ENCODE measurements around the gene WIPF1. TPM values are rescaled to one million over a fixed set of nuclear protein-coding genes. Genes with fewer than 3 reads are reported as not detected.
A peak's percentile ranks its signal among the peaks of the same experiment; 100 is the strongest.

The WIPF1 gene
- total RNA-seq, 1 donor, result 20.5 TPM

- no peak overlapping the region for H3K4me3 ChIP-seq (ENCODE audit: low read depth, low read length)
- TF ChIP-seq, protein P1, sequence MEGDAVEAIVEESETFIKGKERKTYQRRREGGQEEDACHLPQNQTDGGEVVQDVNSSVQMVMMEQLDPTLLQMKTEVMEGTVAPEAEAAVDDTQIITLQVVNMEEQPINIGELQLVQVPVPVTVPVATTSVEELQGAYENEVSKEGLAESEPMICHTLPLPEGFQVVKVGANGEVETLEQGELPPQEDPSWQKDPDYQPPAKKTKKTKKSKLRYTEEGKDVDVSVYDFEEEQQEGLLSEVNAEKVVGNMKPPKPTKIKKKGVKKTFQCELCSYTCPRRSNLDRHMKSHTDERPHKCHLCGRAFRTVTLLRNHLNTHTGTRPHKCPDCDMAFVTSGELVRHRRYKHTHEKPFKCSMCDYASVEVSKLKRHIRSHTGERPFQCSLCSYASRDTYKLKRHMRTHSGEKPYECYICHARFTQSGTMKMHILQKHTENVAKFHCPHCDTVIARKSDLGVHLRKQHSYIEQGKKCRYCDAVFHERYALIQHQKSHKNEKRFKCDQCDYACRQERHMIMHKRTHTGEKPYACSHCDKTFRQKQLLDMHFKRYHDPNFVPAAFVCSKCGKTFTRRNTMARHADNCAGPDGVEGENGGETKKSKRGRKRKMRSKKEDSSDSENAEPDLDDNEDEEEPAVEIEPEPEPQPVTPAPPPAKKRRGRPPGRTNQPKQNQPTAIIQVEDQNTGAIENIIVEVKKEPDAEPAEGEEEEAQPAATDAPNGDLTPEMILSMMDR (IDR thresholded peaks at IDR 0.05; ENCODE audit: insufficient read depth, low read length), result no peak
- DNase-seq (ENCODE audit: low read depth), result no peak
Observed at GRCh38 chr2:174561972-174562370, 35.6 kb downstream of the WIPF1 start.

DNA sequence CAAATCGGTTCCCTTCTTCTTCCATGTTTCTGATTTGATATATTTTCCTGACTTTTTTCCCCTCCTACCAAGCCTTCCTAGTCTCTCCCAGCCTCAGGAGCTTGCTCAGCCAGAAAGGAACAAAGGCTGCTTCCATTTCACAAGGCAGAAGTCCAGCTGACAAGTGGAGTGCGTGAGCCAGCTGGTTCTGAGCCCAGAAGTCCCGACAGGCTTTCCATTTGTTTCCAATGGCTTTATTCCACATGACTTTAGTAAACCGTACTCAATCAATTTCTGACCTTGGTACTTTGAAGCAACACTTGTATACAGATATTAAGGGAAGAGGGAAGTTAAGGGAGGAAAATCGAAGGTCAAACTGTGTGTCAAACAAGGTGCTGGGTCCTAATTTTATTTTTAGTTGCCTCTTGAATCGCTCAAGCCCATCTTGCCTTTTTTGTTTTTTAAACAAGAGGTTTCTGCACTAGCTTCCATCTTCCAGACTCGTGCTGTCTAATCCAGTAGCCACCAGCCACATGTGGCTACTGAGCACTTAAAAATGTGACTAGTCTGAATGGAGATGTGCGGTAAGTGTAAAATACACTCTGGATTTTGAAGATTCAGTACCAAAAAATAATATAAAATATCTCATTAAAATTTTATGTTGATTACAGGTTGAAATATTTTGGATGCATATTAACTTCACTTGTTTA, 36.2 kb downstream of the WIPF1 start:
- no peak overlapping the region for H3K4me3 ChIP-seq (ENCODE audit: low read depth, low read length)
- peak; percentile 92 for DNase-seq (ENCODE audit: low read depth)
- TF ChIP-seq, protein P1 (IDR thresholded peaks at IDR 0.05; ENCODE audit: insufficient read depth, low read length), result no peak

GRCh38 chr2:174560737-174561136, 36.9 kb downstream of the WIPF1 start:
- H3K4me3 ChIP-seq (ENCODE audit: low read depth, low read length), result no peak overlapping the region
- DNase-seq (ENCODE audit: low read depth), result no peak
- TF ChIP-seq, protein P1 (IDR thresholded peaks at IDR 0.05; ENCODE audit: insufficient read depth, low read length), result no peak

DNA sequence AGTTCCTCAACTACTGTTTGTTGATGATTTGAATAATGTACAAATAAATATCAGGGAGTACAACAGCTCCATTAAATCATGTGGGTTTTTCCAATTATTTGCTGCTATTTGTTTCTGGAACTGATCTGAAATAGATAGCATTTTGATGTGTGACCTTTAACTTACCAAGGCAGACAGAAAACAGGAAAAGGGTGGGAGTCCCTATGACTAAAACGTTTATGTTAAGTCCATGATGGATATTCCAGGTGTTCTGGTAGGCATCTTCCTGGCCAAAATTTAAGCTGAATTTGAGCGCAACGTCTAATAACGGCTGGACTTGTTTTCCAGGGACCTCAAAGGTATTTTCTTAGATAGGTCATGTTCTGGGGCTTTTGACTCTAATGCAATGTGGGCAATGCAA, 41.6 kb downstream of the WIPF1 start:
- no peak overlapping the region for H3K4me3 ChIP-seq (ENCODE audit: low read depth, low read length)
- no peak for DNase-seq (ENCODE audit: low read depth)
- TF ChIP-seq, protein P1 (IDR thresholded peaks at IDR 0.05; ENCODE audit: insufficient read depth, low read length), result no peak

DNA sequence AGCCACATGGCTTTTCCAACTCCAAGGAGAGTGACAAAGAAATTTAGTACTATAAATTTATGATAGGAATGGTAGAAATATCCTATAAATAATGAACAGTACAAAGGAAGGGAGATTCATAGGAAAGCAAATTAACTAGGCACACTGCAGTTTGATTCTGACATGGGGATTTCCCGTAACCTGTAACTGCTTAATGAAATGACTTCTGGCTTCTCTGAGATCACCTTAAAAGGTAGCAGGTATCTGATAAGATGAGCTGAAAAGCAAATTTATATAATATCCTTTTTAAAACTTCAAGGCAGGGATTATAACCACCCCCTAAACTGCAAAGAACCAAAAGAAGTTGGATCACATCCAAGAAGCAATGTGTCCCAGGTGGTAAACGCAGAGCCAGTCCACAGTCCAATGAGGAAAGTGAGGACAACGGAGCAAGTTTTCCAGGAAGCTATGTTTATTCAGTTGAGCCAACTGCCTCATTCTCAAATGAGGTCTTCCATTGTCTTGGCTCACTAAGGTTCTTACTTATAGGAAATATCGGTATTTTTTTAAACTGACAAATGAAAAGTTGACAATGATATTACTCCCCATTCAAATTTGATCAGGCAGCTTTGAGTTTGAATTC, 43.0 kb downstream of the WIPF1 start:
- TF ChIP-seq, protein P1 (IDR thresholded peaks at IDR 0.05; ENCODE audit: insufficient read depth, low read length), result no peak
- no peak overlapping the region for H3K4me3 ChIP-seq (ENCODE audit: low read depth, low read length)
- DNase-seq (ENCODE audit: low read depth), result no peak

GRCh38 chr2:174553811-174554493, 43.7 kb downstream of the WIPF1 start:
- no peak for DNase-seq (ENCODE audit: low read depth)
- H3K4me3 ChIP-seq (ENCODE audit: low read depth, low read length), result no peak overlapping the region
- TF ChIP-seq, protein P1 (IDR thresholded peaks at IDR 0.05; ENCODE audit: insufficient read depth, low read length), result no peak
